PC-9 (cell line): ENCODE results near the gene PTPRG. TPM values are rescaled to one million over a fixed set of nuclear protein-coding genes. Genes with fewer than 3 reads are reported as not detected.

ENCODE experiments used
- BruUV-seq: library from RNA; stranded (reverse); fragments of 400-500 nt; replicated peaks from 2 replicates; lab custom pipeline; 2021; lab: Mats Ljungman, UMichigan
- CTCF ChIA-PET: fragments of 300-600 bp; sonication (Branson Sonifier 250); formaldehyde crosslinking; loops from one replicate; lab custom pipeline; 2022; ENCODE audit warnings: antibody characterized with exemption; lab: Charles Lee
- POLR2A ChIA-PET: fragments of 300-600 bp; sonication (Branson Sonifier 250); formaldehyde crosslinking; loops from one replicate; lab custom pipeline; 2022; ENCODE audit warnings: antibody characterized with exemption; ENCODE audit not compliant: unreplicated experiment; lab: Charles Lee
- DNase-seq, 2 experiments: peaks; one replicate each; pipeline versions ENCODE4 v3.0.0 to v3.0.0-alpha.2; 2015 to 2022; ENCODE audit warnings: mixed read lengths in 1 of 2
- H2AFZ ChIP-seq: fragments of 200-600 bp; sonication (generic); 2 replicates; pipeline ENCODE4 v1.8.1; 2017; ENCODE audit warnings: antibody characterized with exemption
- H3F3A ChIP-seq: fragments of 200-600 bp; sonication (generic); 2 replicates; pipeline ENCODE4 v1.8.1; 2017; ENCODE audit warnings: antibody characterized with exemption, mild to moderate bottlenecking, low read depth; ENCODE audit not compliant: insufficient read depth
- H3K27ac ChIP-seq: fragments of 200-600 bp; sonication (generic); 2 replicates; pipeline ENCODE4 v1.6.1; 2016; ENCODE audit warnings: mixed run types
- H3K27me3 ChIP-seq: fragments of 200-600 bp; sonication (generic); 2 replicates; pipeline ENCODE4 v1.6.1; 2016; ENCODE audit warnings: low read depth, mixed run types; ENCODE audit not compliant: insufficient read depth
- H3K36me3 ChIP-seq: fragments of 200-600 bp; sonication (generic); 2 replicates; pipeline ENCODE4 v1.6.1; 2016; ENCODE audit warnings: low read depth, mixed run types
- H3K4me1 ChIP-seq: fragments of 200-600 bp; sonication (generic); replicated peaks from 2 replicates; pipeline ENCODE4 v1.6.1; 2016; ENCODE audit warnings: mixed run types; ENCODE audit not compliant: insufficient read depth
- H3K4me2 ChIP-seq: fragments of 200-600 bp; sonication (generic); 2 replicates; pipeline ENCODE4 v1.6.1; 2017; ENCODE audit warnings: mixed run types
- H3K4me3 ChIP-seq: fragments of 200-600 bp; sonication (generic); 2 replicates; pipeline ENCODE4 v1.6.1; 2016; ENCODE audit warnings: mixed run types
- H3K79me2 ChIP-seq: fragments of 200-600 bp; sonication (generic); 2 replicates; pipeline ENCODE4 v1.6.1; 2017; ENCODE audit warnings: low read depth, mixed run types
- H3K9me2 ChIP-seq: fragments of 200-600 bp; sonication (generic); 2 replicates; pipeline ENCODE4 v1.8.1; 2017; ENCODE audit warnings: mild to moderate bottlenecking; ENCODE audit not compliant: insufficient read depth
- H3K9me3 ChIP-seq: fragments of 200-600 bp; sonication (generic); 2 replicates; pipeline ENCODE4 v1.8.1; 2016; ENCODE audit warnings: low read depth; ENCODE audit not compliant: insufficient read depth
- H4K20me1 ChIP-seq: fragments of 200-600 bp; sonication (generic); 2 replicates; pipeline ENCODE4 v1.8.1; 2017; ENCODE audit not compliant: insufficient read depth
- EZH2 ChIP-seq: fragments of 200-600 bp; sonication (generic); IDR thresholded peaks from 2 replicates; pipeline ENCODE4 v1.8.0; 2017; ENCODE audit warnings: antibody characterized with exemption, low read depth
- intact Hi-C: fragments of 100-400 bp; cut with micrococcal nuclease; formaldehyde crosslinking; loops from one replicate; pipeline ENCODE4 v1.10.0; 2022; ENCODE audit not compliant: unreplicated experiment
- total RNA-seq: library from RNA; stranded (reverse); gene quantifications from 2 replicates; pipeline ENCODE4 v1.2.3, GENCODE V29; 2021
- TF ChIP-seq, protein P1 (sequence below): fragments of 200-600 bp; sonication (generic); conservative IDR thresholded peaks from 2 replicates; pipeline ENCODE4 v1.6.1; 2017; ENCODE audit warnings: mixed run types, antibody characterized with exemption, mild to moderate bottlenecking, moderate library complexity

Gene PTPRG
- total RNA-seq, 1 experiment from 2014 or later = 32.9 TPM

DNA sequence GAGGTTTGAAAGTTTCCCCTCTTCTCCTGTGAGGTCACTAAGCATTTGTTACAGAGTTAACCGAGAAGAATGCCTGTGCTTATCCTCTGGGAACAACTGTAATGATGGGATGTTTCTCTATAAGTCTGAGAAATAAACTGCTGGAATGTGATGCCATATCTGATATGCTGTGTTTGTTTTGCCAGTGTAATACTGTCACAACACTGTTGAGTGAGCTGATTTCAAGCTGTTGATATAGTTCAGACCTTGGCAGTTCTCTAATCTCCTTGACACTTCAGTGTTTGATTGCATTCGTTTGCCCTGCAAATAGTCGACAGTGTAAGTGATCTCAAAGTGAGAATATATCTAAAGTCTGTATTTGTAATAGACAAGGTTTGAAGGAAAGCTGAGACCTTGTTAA lies 73.3 kb downstream of the PTPRG start:
- no peak for TF ChIP-seq EZH2
- TF ChIP-seq, protein P1, sequence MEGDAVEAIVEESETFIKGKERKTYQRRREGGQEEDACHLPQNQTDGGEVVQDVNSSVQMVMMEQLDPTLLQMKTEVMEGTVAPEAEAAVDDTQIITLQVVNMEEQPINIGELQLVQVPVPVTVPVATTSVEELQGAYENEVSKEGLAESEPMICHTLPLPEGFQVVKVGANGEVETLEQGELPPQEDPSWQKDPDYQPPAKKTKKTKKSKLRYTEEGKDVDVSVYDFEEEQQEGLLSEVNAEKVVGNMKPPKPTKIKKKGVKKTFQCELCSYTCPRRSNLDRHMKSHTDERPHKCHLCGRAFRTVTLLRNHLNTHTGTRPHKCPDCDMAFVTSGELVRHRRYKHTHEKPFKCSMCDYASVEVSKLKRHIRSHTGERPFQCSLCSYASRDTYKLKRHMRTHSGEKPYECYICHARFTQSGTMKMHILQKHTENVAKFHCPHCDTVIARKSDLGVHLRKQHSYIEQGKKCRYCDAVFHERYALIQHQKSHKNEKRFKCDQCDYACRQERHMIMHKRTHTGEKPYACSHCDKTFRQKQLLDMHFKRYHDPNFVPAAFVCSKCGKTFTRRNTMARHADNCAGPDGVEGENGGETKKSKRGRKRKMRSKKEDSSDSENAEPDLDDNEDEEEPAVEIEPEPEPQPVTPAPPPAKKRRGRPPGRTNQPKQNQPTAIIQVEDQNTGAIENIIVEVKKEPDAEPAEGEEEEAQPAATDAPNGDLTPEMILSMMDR = no peak
- Histone ChIP-seq H3K36me3 (no peaks in the 10 kb centered on the region), H3K4me2 (no peak overlapping the region), H3K4me1 (peaks cover 18% of the 10 kb centered on the region), H3F3A (no peaks in the 10 kb centered on the region), H3K9me2 (no peaks in the 10 kb centered on the region), H3K4me3 (no peak overlapping the region), H3K79me2 (no peaks in the 10 kb centered on the region; the same call in 1 of the 2 replicates), H4K20me1 (peaks cover 2% of the 10 kb centered on the region; the same call in 1 of the 2 replicates), H3K27me3 (no peaks in the 10 kb centered on the region), H3K27ac (no peak overlapping the region), H3K9me3 (no peaks in the 10 kb centered on the region; the same call in 1 of the 2 replicates), H2AFZ (no peak overlapping the region)
- POLR2A ChIA-PET = no interaction called here
- CTCF ChIA-PET = no interaction called here
- peak in 1 of 2 experiments; percentile 47 for DNase-seq
- intact Hi-C loops = no loop called here
- no TSS peak for BruUV-seq

DNA sequence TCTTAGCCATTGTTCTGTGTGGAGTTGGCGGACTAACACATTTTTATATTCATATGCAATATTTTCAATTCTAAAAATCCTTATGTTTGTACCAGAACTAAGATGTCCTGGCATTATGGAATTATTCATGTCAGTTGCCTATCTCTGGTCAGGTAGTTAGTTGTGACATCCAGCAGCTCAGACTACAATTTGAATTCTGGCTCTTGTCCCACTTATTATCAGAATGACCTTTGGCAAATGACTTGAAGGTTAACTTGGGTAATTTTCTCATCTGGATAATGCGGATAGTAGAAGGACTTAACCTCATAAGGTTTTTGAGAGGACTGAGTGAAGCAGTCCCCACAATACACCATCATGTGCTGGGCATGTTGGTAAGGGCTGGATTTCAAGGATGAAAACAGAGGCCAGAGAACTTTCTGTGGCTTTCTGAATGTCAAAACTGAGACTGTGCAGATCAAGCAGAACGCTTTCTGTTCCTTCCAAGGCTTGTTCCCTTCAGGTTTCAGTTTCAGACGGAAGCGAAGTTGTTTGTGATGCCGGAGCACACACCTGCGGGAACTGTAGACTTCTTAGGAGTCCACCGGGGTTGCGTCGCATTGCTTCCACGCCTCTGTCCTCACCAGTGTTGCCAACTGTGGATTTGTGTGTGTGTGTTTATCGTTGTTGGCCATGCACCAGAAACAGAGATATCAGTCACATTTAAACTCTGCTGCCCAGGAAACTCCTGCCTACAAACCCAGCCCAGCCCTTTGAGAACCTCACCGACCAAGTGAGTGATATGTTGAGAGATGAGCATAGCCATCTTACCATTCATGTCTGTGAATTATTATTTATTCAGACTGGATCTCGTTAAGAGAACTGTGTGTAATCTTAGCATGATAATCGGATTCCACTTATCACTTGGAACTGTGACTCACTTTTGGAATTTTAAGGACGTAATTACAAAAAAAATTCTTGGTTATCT lies 76.0 kb downstream of the PTPRG start:
- H3K9me2 ChIP-seq = no peaks in the 10 kb centered on the region
- no peaks in the 10 kb centered on the region; the same call in 1 of the 2 replicates for H3K79me2 ChIP-seq
- H4K20me1 ChIP-seq = peaks cover 2% of the 10 kb centered on the region; the same call in 1 of the 2 replicates
- no TSS peak for BruUV-seq
- no peak overlapping the region for H2AFZ ChIP-seq
- intact Hi-C loops = no loop called here
- no peak overlapping the region for H3K4me3 ChIP-seq
- H3K27ac ChIP-seq = no peak overlapping the region
- H3K4me1 ChIP-seq = peaks cover 11% of the 10 kb centered on the region; the same call in 1 of the 2 replicates
- TF ChIP-seq EZH2 = no peak
- TF ChIP-seq, protein P1 = no peak
- CTCF ChIA-PET = no interaction called here
- POLR2A ChIA-PET = no interaction called here
- no peaks in the 10 kb centered on the region for H3K36me3 ChIP-seq
- no peak overlapping the region for H3K4me2 ChIP-seq
- DNase-seq = no peak
- H3F3A ChIP-seq = no peaks in the 10 kb centered on the region
- H3K9me3 ChIP-seq = no peaks in the 10 kb centered on the region; the same call in 1 of the 2 replicates
- H3K27me3 ChIP-seq = no peaks in the 10 kb centered on the region

DNA sequence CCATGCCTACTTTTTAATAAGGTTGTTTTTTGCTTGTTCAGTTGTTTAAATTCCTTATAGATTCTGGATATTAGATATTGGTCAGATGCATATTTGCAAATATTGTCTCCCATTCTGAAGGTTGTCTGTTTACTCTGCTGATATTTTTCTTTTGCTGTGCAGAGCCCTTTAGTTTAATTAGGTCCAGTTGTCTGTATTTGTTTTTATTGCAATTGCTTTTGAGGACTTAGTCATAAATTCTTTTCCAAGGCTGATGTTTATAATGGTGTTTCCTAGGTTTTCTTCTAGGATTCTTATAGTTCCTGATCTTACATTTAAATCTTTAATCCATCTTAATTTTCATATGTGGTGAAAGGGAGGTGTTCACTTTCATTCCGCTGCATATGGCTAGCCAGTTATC lies 77.4 kb downstream of the PTPRG start:
- DNase-seq = no peak
- ChIA-PET CTCF (no interaction called here), POLR2A (no interaction called here)
- no peaks in the 10 kb centered on the region for H3K9me2 ChIP-seq
- H3K79me2 ChIP-seq = no peaks in the 10 kb centered on the region; the same call in 1 of the 2 replicates
- intact Hi-C loops = no loop called here
- H3K27ac ChIP-seq = no peak overlapping the region
- no peak overlapping the region for H2AFZ ChIP-seq
- H3K4me3 ChIP-seq = no peak overlapping the region
- peaks cover 2% of the 10 kb centered on the region; the same call in 1 of the 2 replicates for H4K20me1 ChIP-seq
- no peaks in the 10 kb centered on the region for H3F3A ChIP-seq
- H3K36me3 ChIP-seq = no peaks in the 10 kb centered on the region
- no peak for TF ChIP-seq EZH2
- TF ChIP-seq, protein P1 = no peak
- H3K4me2 ChIP-seq = no peak overlapping the region
- no TSS peak for BruUV-seq
- no peaks in the 10 kb centered on the region for H3K27me3 ChIP-seq
- peaks cover 13% of the 10 kb centered on the region for H3K4me1 ChIP-seq
- H3K9me3 ChIP-seq = peaks cover under 1% of the 10 kb centered on the region; the same call in 1 of the 2 replicates
